ENCODE measurements around the gene ST3GAL3.

- no peak for TF ChIP-seq POLR2A (IDR thresholded peaks at IDR 0.05)
- TF ChIP-seq CTCF (IDR thresholded peaks at IDR 0.05): no peak
Observed at GRCh38 chr1:43908858-43909257, 201.5 kb downstream of the ST3GAL3 start.

Data from uterus (tissue), 2 donors.